Activated T-cell treated with anti-CD3 and anti-CD28 coated beads, Interleukin-2, amount 50 U/mL, for 48 hours (primary cell): ENCODE measurements around the gene SLC44A3.

Experiments used
- DNase-seq, 2 experiments: peaks; one replicate each; pipeline ENCODE4 v3.0.0-alpha.2; 2020

The SLC44A3 gene

GRCh38 chr1:94819945-94820746 is at the start of gene SLC44A3:
Gene SLC44A3, plus strand, starts transcription at chr1:94820357. Its CDS starts 95 bp downstream, at chr1:94820452.
- DNase-seq: peak; percentile 40 to 55

- DNase-seq: no peak
Observed at GRCh38 chr1:94772230-94772641, 47.9 kb upstream of the SLC44A3 start.

- DNase-seq: no peak
Observed at GRCh38 chr1:94772845-94773244, 47.3 kb upstream of the SLC44A3 start.

GRCh38 chr1:94773296-94773809 is 46.8 kb upstream of the SLC44A3 start:
- no peak for DNase-seq

- DNase-seq: no peak
Observed at GRCh38 chr1:94773931-94774422, 46.2 kb upstream of the SLC44A3 start.

GRCh38 chr1:94776474-94776873 is 43.7 kb upstream of the SLC44A3 start:
- no peak for DNase-seq

- DNase-seq: no peak
Observed at GRCh38 chr1:94777281-94777680, 42.9 kb upstream of the SLC44A3 start.

- DNase-seq: no peak
Observed at GRCh38 chr1:94778808-94779207, 41.3 kb upstream of the SLC44A3 start.

- DNase-seq: no peak
Observed at GRCh38 chr1:94783342-94784189, 36.6 kb upstream of the SLC44A3 start.

GRCh38 chr1:94784190-94784515 is 36.0 kb upstream of the SLC44A3 start:
- DNase-seq: no peak

- no peak for DNase-seq
Observed at GRCh38 chr1:94787691-94788090, 32.5 kb upstream of the SLC44A3 start.

- no peak for DNase-seq
Observed at GRCh38 chr1:94790246-94790645, 29.9 kb upstream of the SLC44A3 start.

- no peak for DNase-seq
Observed at GRCh38 chr1:94790670-94791069, 29.5 kb upstream of the SLC44A3 start.

- no peak for DNase-seq
Observed at GRCh38 chr1:94792473-94793295, 27.5 kb upstream of the SLC44A3 start.

GRCh38 chr1:94793296-94793656 is 26.9 kb upstream of the SLC44A3 start:
- no peak for DNase-seq

GRCh38 chr1:94795434-94795833 is 24.7 kb upstream of the SLC44A3 start:
- DNase-seq: no peak

- no peak for DNase-seq
Observed at GRCh38 chr1:94796266-94796665, 23.9 kb upstream of the SLC44A3 start.

- no peak for DNase-seq
Observed at GRCh38 chr1:94797291-94797690, 22.9 kb upstream of the SLC44A3 start.

- DNase-seq: no peak
Observed at GRCh38 chr1:94798054-94798453, 22.1 kb upstream of the SLC44A3 start.

- DNase-seq: no peak
Observed at GRCh38 chr1:94798462-94798861, 21.7 kb upstream of the SLC44A3 start.

- DNase-seq: no peak
Observed at GRCh38 chr1:94799206-94799605, 21.0 kb upstream of the SLC44A3 start.

GRCh38 chr1:94801919-94802546 is 18.1 kb upstream of the SLC44A3 start:
- DNase-seq: no peak
